Parathyroid adenoma (tissue), 2 donors: ENCODE measurements around the gene KIF5A.

ENCODE experiments used
- H2AFZ ChIP-seq: fragments of 300-600 bp; sonication (generic); one replicate; pipeline ENCODE4 v1.7.0; 2017; ENCODE audit warnings: antibody characterized with exemption, mild to moderate bottlenecking
- H3K27ac ChIP-seq: fragments of 300-600 bp; sonication (generic); one replicate; pipeline ENCODE4 v1.7.0; 2017
- H3K27me3 ChIP-seq: fragments of 300-600 bp; sonication (generic); one replicate; pipeline ENCODE4 v1.7.0; 2017; ENCODE audit warnings: low read length; ENCODE audit not compliant: control insufficient read depth, insufficient read depth
- H3K36me3 ChIP-seq: fragments of 300-600 bp; sonication (generic); one replicate; pipeline ENCODE4 v1.7.0; 2017; ENCODE audit warnings: low read length; ENCODE audit not compliant: control insufficient read depth, insufficient read depth
- H3K4me1 ChIP-seq: fragments of 300-600 bp; sonication (generic); one replicate; pipeline ENCODE4 v1.7.0; 2017; ENCODE audit warnings: control low read depth
- H3K4me2 ChIP-seq: fragments of 300-600 bp; sonication (generic); one replicate; pipeline ENCODE4 v1.7.0; 2017; ENCODE audit warnings: low read length
- H3K4me3 ChIP-seq: fragments of 300-600 bp; sonication (generic); one replicate; pipeline ENCODE4 v1.7.0; 2017; ENCODE audit warnings: low read depth, low read length
- H3K79me2 ChIP-seq: fragments of 300-600 bp; sonication (generic); one replicate; pipeline ENCODE4 v1.7.0; 2017; ENCODE audit warnings: control low read depth
- H3K9ac ChIP-seq: fragments of 300-600 bp; sonication (generic); one replicate; pipeline ENCODE4 v1.7.0; 2017; ENCODE audit warnings: mild to moderate bottlenecking
- H3K9me3 ChIP-seq: fragments of 300-600 bp; sonication (generic); one replicate; pipeline ENCODE4 v1.7.0; 2017; ENCODE audit warnings: low read length; ENCODE audit not compliant: control insufficient read depth
- TF ChIP-seq, protein P1 (sequence below): fragments of 300-600 bp; sonication (generic); IDR thresholded peaks from one replicate; pipeline ENCODE4 v1.7.0; 2017; ENCODE audit warnings: antibody characterized with exemption, mild to moderate bottlenecking
- donor health status: primary hyperparathyroidism.

The KIF5A gene

DNA sequence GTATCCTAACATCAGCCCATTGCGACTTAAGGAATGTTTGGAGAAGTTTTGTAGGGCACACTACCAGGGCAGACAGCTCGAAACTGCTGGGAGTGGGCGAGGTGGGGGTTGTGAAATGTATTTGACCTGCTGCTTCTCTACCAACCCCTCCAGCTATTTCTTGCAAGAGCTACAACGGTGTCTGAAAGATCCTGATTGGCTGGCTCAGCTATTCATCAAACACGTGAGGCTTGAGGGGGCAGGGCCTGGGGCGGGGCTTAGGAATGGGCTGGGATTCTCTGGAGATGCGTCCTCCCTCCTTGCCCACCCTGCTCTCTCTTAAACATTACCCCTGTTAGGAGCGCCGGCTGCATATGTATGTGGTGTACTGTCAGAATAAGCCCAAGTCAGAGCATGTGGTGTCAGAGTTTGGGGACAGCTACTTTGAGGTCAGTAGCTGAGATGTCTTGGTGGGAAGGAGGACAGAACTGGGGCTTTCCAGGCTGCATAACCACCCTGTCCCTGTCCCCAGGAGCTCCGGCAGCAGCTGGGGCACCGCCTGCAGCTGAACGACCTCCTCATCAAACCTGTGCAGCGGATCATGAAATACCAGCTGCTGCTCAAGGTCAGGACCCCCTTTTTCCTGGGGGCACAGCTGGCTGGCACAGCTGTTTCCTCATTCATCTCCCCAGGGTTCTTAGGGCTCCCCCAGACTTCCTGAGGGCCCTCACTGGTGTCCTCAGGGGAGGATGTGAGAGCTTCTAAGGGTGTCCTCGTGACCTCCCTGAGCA is 64.5 kb downstream of the KIF5A start:
- H3K4me2 ChIP-seq, result no peak overlapping the region
- H2AFZ ChIP-seq, result no peak overlapping the region
- no peaks in the 10 kb centered on the region for H3K27me3 ChIP-seq
- TF ChIP-seq, protein P1, sequence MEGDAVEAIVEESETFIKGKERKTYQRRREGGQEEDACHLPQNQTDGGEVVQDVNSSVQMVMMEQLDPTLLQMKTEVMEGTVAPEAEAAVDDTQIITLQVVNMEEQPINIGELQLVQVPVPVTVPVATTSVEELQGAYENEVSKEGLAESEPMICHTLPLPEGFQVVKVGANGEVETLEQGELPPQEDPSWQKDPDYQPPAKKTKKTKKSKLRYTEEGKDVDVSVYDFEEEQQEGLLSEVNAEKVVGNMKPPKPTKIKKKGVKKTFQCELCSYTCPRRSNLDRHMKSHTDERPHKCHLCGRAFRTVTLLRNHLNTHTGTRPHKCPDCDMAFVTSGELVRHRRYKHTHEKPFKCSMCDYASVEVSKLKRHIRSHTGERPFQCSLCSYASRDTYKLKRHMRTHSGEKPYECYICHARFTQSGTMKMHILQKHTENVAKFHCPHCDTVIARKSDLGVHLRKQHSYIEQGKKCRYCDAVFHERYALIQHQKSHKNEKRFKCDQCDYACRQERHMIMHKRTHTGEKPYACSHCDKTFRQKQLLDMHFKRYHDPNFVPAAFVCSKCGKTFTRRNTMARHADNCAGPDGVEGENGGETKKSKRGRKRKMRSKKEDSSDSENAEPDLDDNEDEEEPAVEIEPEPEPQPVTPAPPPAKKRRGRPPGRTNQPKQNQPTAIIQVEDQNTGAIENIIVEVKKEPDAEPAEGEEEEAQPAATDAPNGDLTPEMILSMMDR, result no peak
- no peak overlapping the region for H3K4me3 ChIP-seq
- H3K79me2 ChIP-seq, result no peaks in the 10 kb centered on the region
- H3K36me3 ChIP-seq, result no peaks in the 10 kb centered on the region
- H3K9me3 ChIP-seq, result no peaks in the 10 kb centered on the region
- peaks cover 10% of the 10 kb centered on the region for H3K4me1 ChIP-seq
- no peak overlapping the region for H3K27ac ChIP-seq
- H3K9ac ChIP-seq, result no peak overlapping the region

DNA sequence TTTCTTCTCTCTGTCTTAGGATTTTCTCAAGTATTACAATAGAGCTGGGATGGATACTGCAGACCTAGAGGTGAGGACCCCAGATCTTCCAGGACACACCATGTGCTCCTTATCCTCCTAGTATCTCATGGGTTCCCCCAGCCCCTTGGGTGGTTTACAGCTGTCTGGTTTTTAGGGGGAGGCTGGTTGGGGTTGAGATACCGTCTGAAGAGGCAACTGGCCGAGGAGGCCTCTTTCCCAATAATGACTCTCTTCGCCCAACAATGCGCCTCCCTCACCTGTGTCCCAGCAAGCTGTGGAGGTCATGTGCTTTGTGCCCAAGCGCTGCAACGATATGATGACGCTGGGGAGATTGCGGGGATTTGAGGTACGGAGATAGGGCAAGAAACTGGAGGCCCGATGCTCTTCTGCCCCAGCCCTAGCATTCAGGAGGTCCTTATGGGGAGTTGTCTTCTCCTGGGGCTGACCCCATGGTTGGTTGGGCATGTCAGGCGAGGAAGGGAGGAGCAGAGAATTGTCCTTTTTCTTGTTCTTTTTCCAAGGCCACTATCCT is 65.2 kb downstream of the KIF5A start:
- Histone ChIP-seq H3K9me3 (no peaks in the 10 kb centered on the region), H3K27ac (no peak overlapping the region)
- TF ChIP-seq, protein P1, result no peak

DNA sequence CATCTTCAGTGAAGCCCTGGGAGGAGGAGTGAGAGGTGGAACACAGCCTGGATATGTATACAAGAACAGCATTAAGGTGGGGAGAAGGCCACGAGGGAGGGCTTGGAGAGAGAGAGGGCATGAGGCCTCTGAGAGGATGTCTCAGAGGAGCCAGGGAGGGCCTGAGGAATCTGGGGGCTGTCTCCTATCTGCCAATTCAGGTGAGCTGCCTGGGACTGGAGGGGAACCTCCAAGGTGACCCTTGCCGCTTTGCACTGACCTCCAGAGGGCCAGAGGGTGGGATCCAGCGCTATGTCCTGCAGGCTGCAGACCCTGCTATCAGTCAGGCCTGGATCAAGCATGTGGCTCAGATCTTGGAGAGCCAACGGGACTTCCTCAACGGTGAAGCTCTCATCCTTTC is 65.8 kb downstream of the KIF5A start:
- Histone ChIP-seq H3K4me3 (no peak overlapping the region), H3K4me2 (no peak overlapping the region), H3K79me2 (no peaks in the 10 kb centered on the region), H3K4me1 (peaks cover 10% of the 10 kb centered on the region), H3K9ac (no peak overlapping the region), H3K36me3 (no peaks in the 10 kb centered on the region), H3K27ac (no peak overlapping the region), H3K27me3 (no peaks in the 10 kb centered on the region), H2AFZ (no peak overlapping the region), H3K9me3 (no peaks in the 10 kb centered on the region)
- TF ChIP-seq, protein P1, result no peak

More for the DNA sequence above, 65.2 kb downstream of the KIF5A start:
- Histone ChIP-seq H3K4me1 (peaks cover 10% of the 10 kb centered on the region), H3K36me3 (no peaks in the 10 kb centered on the region), H2AFZ (no peak overlapping the region), H3K9ac (no peak overlapping the region), H3K27me3 (no peaks in the 10 kb centered on the region), H3K4me2 (no peak overlapping the region), H3K4me3 (no peak overlapping the region), H3K79me2 (no peaks in the 10 kb centered on the region)

DNA sequence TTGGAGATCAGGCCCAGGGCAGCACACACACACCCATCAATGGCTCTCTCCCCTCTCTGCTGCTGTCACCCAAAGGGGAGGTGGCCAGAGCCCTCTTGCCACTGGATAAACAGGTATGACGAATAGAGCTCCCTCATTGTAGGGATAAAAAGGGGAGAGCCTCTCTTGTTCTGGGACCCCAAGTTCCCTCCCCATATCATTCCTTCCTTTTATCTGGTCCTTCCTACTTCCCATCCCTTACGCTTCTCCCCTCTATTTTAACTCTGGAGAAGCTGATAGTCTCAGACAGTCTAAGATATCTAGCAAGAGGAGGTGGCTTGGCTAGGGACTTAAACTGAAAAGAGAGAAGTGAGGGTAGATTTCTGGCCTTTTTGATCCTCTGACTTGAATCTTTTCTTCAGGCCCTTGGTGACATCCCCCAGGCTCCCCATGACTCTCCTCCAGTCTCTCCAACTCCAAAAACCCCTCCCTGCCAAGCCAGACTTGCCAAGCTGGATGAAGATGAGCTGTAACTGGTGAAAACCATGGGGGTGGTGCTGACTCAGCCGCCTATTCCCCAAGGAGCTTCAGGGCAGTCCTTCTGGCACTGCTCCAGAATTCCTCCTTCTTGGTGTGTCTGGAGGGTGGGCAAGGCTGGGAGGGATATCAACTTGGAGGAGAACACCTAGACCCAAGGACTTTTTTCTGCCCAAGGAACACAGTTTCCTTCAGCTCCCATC is 66.7 kb downstream of the KIF5A start:
- Histone ChIP-seq H3K9me3 (no peaks in the 10 kb centered on the region), H3K27ac (no peak overlapping the region), H2AFZ (no peak overlapping the region), H3K4me3 (no peak overlapping the region), H3K79me2 (no peaks in the 10 kb centered on the region), H3K27me3 (peaks cover 6% of the 10 kb centered on the region), H3K36me3 (no peaks in the 10 kb centered on the region), H3K4me2 (no peak overlapping the region), H3K9ac (no peak overlapping the region), H3K4me1 (peaks cover 10% of the 10 kb centered on the region)
- TF ChIP-seq, protein P1, result no peak
